ENCODE results near the gene BRD4.

The BRD4 gene

GRCh38 chr19:15264061-15264932, 68.0 kb downstream of the BRD4 start:
- peak; percentile 57 for DNase-seq

- no peak for DNase-seq
Observed at GRCh38 chr19:15263361-15263985, 68.9 kb downstream of the BRD4 start.

GRCh38 chr19:15262011-15262410, 70.3 kb downstream of the BRD4 start:
- DNase-seq = no peak

GRCh38 chr19:15260939-15261338, 71.4 kb downstream of the BRD4 start:
- DNase-seq = no peak

GRCh38 chr19:15259907-15260306, 72.4 kb downstream of the BRD4 start:
- DNase-seq = no peak

- no peak for DNase-seq
Observed at GRCh38 chr19:15257782-15258181, 74.6 kb downstream of the BRD4 start.

- no peak for DNase-seq
Observed at GRCh38 chr19:15256708-15257331, 75.5 kb downstream of the BRD4 start.

GRCh38 chr19:15255359-15255990, 76.9 kb downstream of the BRD4 start:
- no peak for DNase-seq

- no peak for DNase-seq
Observed at GRCh38 chr19:15254547-15254946, 77.8 kb downstream of the BRD4 start.

- no peak for DNase-seq
Observed at GRCh38 chr19:15253513-15253912, 78.8 kb downstream of the BRD4 start.

GRCh38 chr19:15253061-15253460, 79.3 kb downstream of the BRD4 start:
- DNase-seq = no peak

GRCh38 chr19:15252398-15253018, 79.8 kb downstream of the BRD4 start:
- DNase-seq = no peak

- no peak for DNase-seq
Observed at GRCh38 chr19:15251749-15252397, 80.5 kb downstream of the BRD4 start.

- DNase-seq = no peak
Observed at GRCh38 chr19:15251010-15251748, 81.2 kb downstream of the BRD4 start.

- no peak for DNase-seq
Observed at GRCh38 chr19:15250640-15250993, 81.7 kb downstream of the BRD4 start.

- DNase-seq = no peak
Observed at GRCh38 chr19:15249972-15250639, 82.2 kb downstream of the BRD4 start.

GRCh38 chr19:15249528-15249874, 82.8 kb downstream of the BRD4 start:
- no peak for DNase-seq

GRCh38 chr19:15248648-15249527, 83.5 kb downstream of the BRD4 start:
- DNase-seq = no peak

GRCh38 chr19:15248106-15248505, 84.2 kb downstream of the BRD4 start:
- DNase-seq = no peak

Data from activated CD4-positive, alpha-beta T cell treated with anti-CD3 and anti-CD28 coated beads for 1 hour (primary cell).